ENCODE results near the gene SLC4A11. TPM values are rescaled to one million over a fixed set of nuclear protein-coding genes. Genes with fewer than 3 reads are reported as not detected.

The SLC4A11 gene
- total RNA-seq, 1 donor from 2014 or later: 3.2 TPM

DNA sequence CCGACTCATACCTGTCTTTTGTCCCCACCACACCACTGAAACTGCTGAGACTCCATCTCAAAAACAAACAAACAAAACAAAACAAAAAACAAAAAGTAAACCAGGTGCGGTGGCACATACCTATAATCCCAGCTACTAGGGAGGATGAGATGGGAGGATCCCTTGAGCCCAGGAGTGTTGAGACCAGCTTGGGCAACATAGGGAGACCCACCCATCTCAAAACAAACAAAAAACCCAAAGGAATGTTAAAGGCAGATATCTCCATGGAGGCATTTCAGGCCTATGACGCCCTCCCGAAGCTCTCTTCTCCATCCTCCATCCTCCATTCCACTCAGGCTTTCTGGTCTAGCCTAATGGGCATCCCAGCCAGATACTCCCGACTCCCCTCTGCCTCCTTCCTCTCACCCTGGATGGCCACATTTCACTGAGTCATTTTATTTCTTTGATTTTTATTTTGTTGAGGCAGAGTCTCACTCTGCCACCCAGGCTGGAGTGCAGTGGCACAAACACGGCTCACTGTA lies 3.2 kb upstream of the SLC4A11 start:
- H3K36me3 Mint-ChIP-seq (ENCODE audit: low read depth): no peaks in the 10 kb centered on the region
- H3K27me3 Mint-ChIP-seq (ENCODE audit: insufficient read depth): peaks cover 62% of the 10 kb centered on the region
- no peaks in the 10 kb centered on the region for H3K9me3 Mint-ChIP-seq
- no peak overlapping the region for H3K27ac Mint-ChIP-seq
- peaks cover 8% of the 10 kb centered on the region for H3K4me1 Mint-ChIP-seq (ENCODE audit: low read depth)
- H3K4me3 Mint-ChIP-seq: no peak overlapping the region
- intact Hi-C loops (cut with micrococcal nuclease): no loop called here
- DNase-seq (ENCODE audit: low spot score): no peak

DNA sequence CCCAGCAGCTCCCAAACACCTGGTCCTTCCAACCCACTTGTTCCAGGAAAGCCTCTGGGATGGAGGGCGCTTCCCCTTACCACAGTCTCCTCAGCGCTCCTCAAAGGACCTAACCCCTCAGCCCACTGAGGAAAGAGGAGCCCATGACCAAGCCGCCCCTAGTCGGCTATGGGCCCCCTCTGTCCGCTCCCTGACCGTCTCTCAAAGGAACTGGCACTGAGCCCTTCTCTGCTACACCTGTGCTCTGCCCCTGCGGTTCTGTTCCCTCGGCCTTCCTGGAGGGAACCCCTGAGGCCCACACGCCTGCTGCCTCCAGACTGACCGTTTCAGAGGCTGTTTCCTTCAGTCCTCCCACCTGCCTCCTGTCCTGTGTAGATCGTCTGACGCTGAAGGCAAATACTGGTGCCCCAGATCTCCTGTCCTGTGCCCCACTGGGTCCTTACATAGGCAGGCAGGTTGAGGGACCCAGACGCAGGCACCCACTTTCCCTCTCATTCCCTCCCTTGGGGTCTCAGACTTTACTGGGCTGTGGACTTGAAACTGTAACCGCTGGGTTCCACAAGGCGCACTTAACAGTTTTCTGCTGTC lies 1.9 kb upstream of the SLC4A11 start:
- intact Hi-C loops (cut with micrococcal nuclease): no loop called here
- Mint-ChIP-seq H3K36me3 (ENCODE audit: low read depth) (no peaks in the 10 kb centered on the region), H3K27ac (no peak overlapping the region), H3K4me1 (ENCODE audit: low read depth) (peaks cover 8% of the 10 kb centered on the region), H3K4me3 (peak overlapping the region; percentile 65), H3K27me3 (ENCODE audit: insufficient read depth) (peaks cover 67% of the 10 kb centered on the region), H3K9me3 (no peaks in the 10 kb centered on the region)
- no peak for DNase-seq (ENCODE audit: low spot score)

DNA sequence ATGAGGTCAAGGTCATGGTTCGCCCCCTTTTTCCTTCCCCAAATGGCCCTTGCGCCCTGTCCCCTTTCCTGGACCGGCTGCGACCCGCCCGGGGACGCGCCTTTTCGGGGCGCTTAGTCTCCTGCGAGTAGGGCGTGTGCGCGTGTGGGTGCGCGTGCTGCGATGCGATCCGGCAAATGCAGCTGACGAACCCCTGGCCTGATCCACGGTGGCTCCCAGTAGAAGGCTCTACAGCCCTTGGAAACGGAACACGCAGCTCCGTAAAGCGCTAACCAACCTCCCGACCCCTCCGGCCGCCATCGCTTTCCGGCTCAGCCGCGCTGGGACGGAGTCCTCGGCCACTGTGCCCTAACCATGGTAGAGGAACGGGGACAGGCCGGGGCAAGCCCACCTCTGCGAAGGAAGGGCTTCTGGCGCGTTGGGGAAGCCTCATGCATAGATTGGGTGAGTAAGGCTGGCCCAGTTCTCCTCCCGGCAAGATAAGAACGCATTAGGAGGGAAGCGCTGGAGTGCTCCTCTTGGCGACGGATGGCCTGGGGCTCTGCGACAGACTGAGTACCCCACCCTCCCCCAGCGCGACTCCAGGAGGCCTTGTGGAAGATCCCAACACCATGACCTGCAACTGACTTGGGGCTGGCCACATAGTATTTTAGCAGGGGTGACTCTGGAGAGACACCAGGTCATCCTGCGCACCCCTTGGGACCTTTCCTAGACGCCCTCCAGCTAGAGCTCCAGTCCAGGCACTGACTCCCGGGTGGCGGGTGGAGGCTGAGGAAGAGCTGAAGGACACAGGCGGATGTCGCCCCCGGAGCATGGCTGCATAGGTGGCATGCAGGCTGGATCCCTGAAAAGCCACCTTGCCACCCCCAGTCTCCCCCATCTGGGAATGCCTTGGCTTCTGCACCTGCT lies 1.1 kb upstream of the SLC4A11 start:
- H3K27me3 Mint-ChIP-seq (ENCODE audit: insufficient read depth): peaks cover 67% of the 10 kb centered on the region
- peak overlapping the region; percentile 91 for H3K4me3 Mint-ChIP-seq
- intact Hi-C loops (cut with micrococcal nuclease): loop anchor here (2.0 kb wide), 1 partner anchor 65 kb away; no protein-coding TSS in a partner anchor
- peak overlapping the region; percentile 74 for H3K27ac Mint-ChIP-seq
- peaks cover 8% of the 10 kb centered on the region for H3K4me1 Mint-ChIP-seq (ENCODE audit: low read depth)
- DNase-seq (ENCODE audit: low spot score): no peak
- H3K36me3 Mint-ChIP-seq (ENCODE audit: low read depth): no peaks in the 10 kb centered on the region
- H3K9me3 Mint-ChIP-seq: no peaks in the 10 kb centered on the region

DNA sequence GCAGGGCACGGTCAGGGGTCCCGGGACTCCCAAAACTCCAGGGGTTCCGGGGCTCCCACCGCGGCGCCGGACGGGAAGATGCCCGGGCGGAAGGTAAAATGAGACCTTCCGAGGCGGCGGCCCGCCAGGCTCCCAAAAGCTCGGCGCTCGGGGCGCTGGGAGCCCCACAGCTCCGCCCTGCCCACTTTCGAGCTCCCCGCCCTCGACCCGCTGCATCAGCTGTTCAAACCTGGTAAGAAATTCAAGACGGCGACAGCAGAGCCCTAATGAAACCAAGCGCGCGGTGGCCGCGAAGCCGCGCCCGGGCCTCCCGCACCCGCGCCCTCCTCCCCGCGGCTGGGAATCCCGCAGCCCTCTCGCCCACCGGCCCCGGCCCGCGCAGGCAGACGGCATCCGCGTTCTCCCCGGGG lies 369 bp downstream of the SLC4A11 start:
- Mint-ChIP-seq H3K36me3 (ENCODE audit: low read depth) (no peaks in the 10 kb centered on the region), H3K4me1 (ENCODE audit: low read depth) (peaks cover 8% of the 10 kb centered on the region), H3K4me3 (peak overlapping the region; percentile 83), H3K27me3 (ENCODE audit: insufficient read depth) (peaks cover 54% of the 10 kb centered on the region), H3K27ac (no peak overlapping the region), H3K9me3 (no peaks in the 10 kb centered on the region)
- intact Hi-C loops (cut with micrococcal nuclease): loop anchor here (2.0 kb wide), 1 partner anchor 64 kb away; no protein-coding TSS in a partner anchor
- peak; percentile 38 for DNase-seq (ENCODE audit: low spot score)

DNA sequence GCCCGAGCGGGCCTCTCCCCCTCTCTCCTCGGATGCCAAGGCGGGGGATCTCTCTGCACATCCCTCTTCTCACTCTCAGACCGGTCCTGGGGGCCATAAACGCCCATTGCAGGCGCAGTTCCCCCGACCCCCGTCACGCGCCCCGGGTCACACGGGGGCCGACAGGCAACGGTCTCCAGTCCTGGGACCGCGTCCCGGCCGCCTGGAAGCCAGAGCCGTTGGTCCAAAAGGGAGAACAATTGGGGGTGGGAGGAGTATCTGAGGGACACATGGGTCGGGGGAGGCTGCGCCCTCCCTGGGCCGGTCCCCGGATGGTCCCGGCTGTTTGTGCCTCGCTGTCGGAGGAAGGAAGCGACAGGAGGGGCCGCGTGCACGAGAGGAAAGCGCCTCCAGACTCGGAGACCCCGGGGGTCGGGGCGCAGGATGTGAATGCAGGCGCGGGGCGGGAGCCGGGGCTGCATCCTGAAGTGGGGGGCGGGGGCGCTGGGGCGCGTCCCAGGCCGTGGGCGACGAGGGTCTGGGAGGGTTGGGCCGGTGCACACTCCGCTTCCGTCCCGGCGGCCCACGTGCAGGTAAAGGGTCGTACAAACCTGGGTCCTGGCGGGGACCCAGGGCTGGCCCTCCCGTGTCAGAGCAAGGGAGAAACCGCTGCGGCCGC lies 903 bp downstream of the SLC4A11 start:
- Mint-ChIP-seq H3K27me3 (ENCODE audit: insufficient read depth) (peaks cover 53% of the 10 kb centered on the region), H3K9me3 (no peaks in the 10 kb centered on the region), H3K4me1 (ENCODE audit: low read depth) (peaks cover 8% of the 10 kb centered on the region), H3K27ac (no peak overlapping the region), H3K36me3 (ENCODE audit: low read depth) (no peaks in the 10 kb centered on the region), H3K4me3 (peak overlapping the region; percentile 83)
- intact Hi-C loops (cut with micrococcal nuclease): loop anchor here (2.0 kb wide), 1 partner anchor 63 kb away; no protein-coding TSS in a partner anchor
- DNase-seq (ENCODE audit: low spot score): no peak

DNA sequence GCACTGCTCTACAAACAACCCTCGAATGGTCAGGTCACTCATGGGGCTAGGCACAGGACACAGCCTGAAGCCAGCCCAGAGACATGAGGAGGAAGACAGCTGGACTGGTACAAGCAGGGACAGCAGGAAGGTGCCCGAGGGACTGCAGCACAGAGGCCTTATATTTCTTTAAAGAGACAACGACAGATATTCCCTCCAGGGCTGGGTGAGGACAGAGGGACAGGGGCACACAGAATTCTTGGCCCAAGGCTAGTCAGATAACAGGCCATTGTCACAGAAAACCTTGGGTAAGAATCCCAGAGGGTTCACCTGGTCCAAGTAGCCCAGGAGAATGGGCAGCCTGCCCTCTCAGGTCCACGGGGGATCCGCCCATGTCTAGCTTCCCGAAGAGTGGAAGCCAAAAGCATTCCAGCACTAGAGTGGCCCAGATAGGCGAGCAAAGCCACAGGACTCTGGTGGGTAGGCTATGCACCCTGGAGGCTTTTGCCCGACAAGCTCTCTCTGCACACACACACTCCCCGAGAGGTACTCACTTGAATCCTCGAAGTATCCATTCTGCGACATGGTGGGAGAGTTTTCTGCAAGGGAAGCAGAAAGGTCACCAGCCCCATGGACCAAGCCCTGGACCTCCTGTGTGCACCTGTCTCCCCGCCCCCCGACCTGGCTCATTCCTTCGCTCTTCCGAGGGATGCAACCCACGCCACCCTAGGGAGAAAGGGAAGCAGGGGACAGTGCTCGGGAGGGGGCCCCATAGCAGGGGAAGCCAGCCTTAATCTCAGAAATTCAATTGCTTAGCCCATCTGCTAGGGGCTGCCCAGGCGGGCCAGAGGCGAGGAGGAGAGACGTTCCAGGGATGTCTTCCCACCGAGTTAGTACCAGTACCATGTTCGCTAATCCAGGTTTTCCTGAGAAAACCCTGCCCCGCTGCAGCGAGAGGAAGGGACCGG lies 1.7 kb downstream of the SLC4A11 start:
- intact Hi-C loops (cut with micrococcal nuclease): no loop called here
- Mint-ChIP-seq H3K4me3 (peak overlapping the region; percentile 52), H3K27ac (no peak overlapping the region), H3K36me3 (ENCODE audit: low read depth) (no peaks in the 10 kb centered on the region), H3K9me3 (no peaks in the 10 kb centered on the region), H3K4me1 (ENCODE audit: low read depth) (peaks cover 8% of the 10 kb centered on the region), H3K27me3 (ENCODE audit: insufficient read depth) (peaks cover 48% of the 10 kb centered on the region)
- no peak for DNase-seq (ENCODE audit: low spot score)

DNA sequence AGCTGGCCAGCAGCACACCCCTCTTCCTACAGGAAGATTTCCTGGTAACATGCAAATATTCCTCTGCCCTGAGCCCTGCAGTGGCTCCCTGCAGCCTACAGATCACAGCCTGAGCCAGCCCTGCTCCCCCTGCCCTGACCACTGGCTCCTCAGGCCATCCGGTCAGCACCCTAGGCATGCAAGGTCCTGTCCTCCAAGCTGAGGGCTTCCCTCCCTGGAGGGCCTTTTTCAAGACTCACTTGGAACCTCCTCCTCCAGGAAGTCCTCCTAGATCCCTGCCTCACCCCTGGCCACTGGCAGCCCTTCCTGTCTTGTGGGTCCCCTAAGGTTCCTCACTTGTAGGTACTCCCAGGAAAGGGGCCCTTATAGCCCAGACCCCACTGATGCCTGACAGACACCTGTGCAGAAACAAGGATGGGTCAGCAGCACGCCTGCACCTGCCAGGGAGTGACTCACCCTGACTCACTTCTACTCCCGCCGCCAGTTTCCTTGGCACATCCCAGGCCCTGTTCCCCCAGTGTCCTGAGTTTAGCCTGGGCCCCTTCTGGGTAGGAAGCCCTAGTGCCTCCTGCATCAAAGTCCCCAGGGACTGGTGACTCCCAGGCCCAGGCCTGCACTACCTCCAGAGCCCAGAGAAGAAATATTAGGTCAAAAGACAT lies 3.2 kb downstream of the SLC4A11 start:
- no peak for DNase-seq (ENCODE audit: low spot score)
- no peak overlapping the region for H3K4me3 Mint-ChIP-seq
- H3K36me3 Mint-ChIP-seq (ENCODE audit: low read depth): no peaks in the 10 kb centered on the region
- no peaks in the 10 kb centered on the region for H3K9me3 Mint-ChIP-seq
- no peak overlapping the region for H3K27ac Mint-ChIP-seq
- intact Hi-C loops (cut with micrococcal nuclease): no loop called here
- peaks cover 36% of the 10 kb centered on the region for H3K27me3 Mint-ChIP-seq (ENCODE audit: insufficient read depth)
- peaks cover 8% of the 10 kb centered on the region for H3K4me1 Mint-ChIP-seq (ENCODE audit: low read depth)

DNA sequence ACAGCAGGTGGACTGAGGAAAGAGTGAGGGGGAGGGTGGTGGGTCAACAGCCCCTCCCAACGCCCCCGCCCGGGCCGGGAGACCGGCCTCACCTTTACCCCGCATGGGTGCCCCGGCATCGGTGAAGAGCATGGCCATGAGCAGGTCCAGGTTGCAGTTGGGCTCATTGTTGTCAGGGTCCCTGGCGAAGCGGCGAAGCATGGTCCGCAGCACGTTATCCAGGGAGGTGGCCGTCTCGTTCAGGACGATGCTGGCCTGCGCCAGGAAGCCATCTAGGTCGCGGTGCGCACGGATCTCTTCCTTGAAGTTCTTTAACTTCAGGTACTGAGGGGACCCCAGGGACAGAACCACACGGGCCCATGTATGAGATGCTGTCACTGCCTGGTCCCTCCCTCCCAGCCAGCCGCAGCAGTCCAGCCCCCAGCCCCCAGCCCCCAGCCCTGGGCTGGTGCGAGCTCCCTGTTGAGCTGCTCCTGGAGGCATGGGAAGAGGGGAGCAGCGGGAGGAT lies 4.9 kb downstream of the SLC4A11 start:
- no peak overlapping the region for H3K4me3 Mint-ChIP-seq
- H3K9me3 Mint-ChIP-seq: no peaks in the 10 kb centered on the region
- DNase-seq (ENCODE audit: low spot score): no peak
- intact Hi-C loops (cut with micrococcal nuclease): no loop called here
- peaks cover 22% of the 10 kb centered on the region for H3K27me3 Mint-ChIP-seq (ENCODE audit: insufficient read depth)
- no peak overlapping the region for H3K27ac Mint-ChIP-seq
- H3K4me1 Mint-ChIP-seq (ENCODE audit: low read depth): no peaks in the 10 kb centered on the region
- H3K36me3 Mint-ChIP-seq (ENCODE audit: low read depth): no peaks in the 10 kb centered on the region

DNA sequence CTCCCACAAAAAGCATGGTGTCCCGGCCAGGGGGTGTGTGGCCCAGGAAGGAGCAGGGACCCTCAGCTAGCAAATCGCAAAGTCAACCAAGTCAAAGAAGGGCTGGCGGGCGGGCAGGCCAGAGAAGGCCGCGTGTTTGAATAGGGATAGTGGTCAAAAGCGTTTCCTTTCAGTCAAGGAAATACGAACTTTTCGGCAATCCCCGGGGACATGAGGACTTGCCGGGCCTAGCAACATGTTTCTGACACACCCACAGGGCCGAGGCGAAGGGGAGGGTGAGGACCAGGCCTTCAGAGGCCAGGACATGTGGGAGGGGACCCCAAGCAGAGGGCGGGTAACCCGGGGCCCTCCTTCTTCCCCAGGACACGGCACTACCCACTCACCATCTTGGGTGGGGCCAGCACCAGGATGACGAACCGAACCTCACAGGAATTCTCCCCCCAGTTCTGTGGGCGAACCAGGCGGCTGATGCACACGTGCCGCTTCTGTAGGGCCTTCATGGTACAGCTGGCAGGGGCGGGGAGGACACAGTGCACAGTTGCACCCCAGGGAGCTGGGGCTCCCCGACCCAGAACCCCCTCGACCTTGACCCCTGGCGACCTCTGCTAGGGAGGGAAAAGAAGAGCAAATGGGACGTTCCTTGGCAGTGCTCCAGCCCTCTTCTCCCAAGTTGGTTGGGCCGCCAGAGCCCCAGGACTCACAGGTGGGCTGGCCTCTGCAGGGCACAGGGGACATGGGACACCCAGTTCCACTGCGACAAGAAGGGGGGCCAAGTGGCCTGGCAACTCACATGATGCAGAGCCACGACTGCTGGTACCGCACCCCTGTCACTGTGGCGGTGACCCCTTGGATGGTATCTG lies 5.6 kb downstream of the SLC4A11 start:
- Mint-ChIP-seq H3K27ac (no peak overlapping the region), H3K27me3 (ENCODE audit: insufficient read depth) (peaks cover 22% of the 10 kb centered on the region), H3K9me3 (no peaks in the 10 kb centered on the region), H3K4me1 (ENCODE audit: low read depth) (no peaks in the 10 kb centered on the region), H3K4me3 (no peak overlapping the region), H3K36me3 (ENCODE audit: low read depth) (no peaks in the 10 kb centered on the region)
- intact Hi-C loops (cut with micrococcal nuclease): no loop called here
- DNase-seq (ENCODE audit: low spot score): no peak

DNA sequence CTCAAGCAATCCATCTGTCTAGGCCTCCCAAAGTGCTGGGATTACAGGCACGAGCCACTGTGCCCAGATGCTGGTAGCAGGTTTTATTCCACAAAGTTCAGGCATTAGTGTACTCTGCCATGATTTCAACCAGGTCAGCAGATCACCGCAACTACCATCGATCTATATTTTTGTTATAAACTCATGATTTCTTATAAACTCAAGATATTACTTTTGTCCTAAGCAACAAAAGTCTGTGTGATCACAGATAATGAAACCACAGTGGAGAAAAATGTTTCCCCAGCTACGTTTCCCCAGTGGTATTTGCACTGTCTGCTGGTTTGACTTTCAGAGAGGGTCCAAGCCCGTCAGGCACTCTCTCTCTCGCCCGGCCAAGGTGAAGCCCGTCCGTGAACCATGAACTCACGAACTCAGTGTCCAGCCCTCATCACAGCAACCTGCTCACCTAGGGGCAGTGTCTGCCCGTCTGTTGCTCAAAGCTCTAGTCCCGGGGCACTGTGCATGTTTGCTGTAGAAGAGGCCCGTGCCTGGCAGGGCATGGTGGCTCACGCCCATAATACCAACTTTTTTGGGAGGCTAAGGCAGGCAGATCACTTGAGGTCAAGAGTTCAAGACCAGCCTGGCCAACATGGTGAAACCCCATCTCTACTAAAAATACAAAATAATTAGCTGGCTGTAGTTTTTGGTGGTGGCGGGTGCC lies 7.0 kb downstream of the SLC4A11 start:
- Mint-ChIP-seq H3K36me3 (ENCODE audit: low read depth) (no peaks in the 10 kb centered on the region), H3K27me3 (ENCODE audit: insufficient read depth) (peaks cover 11% of the 10 kb centered on the region), H3K27ac (no peak overlapping the region), H3K4me1 (ENCODE audit: low read depth) (no peaks in the 10 kb centered on the region), H3K9me3 (no peaks in the 10 kb centered on the region), H3K4me3 (no peak overlapping the region)
- DNase-seq (ENCODE audit: low spot score): no peak
- intact Hi-C loops (cut with micrococcal nuclease): no loop called here
